Left ventricle myocardium inferior (tissue), 1 donor: ENCODE results near the gene IFNLR1. TPM values are rescaled to one million over a fixed set of nuclear protein-coding genes. Genes with fewer than 3 reads are reported as not detected.

Source experiments
- DNase-seq: peaks from one replicate; pipeline ENCODE4 v3.0.0-alpha.2; 2020
- H3K27ac ChIP-seq: fragments of 200-600 bp; replicated peaks from 2 replicates; pipeline ENCODE4 v1.8.0; 2021
- H3K27me3 ChIP-seq: fragments of 200-600 bp; 2 replicates; pipeline ENCODE4 v1.8.0; 2021; ENCODE audit warnings: low read depth
- H3K36me3 ChIP-seq: fragments of 200-600 bp; 2 replicates; pipeline ENCODE4 v1.8.0; 2021
- H3K4me1 ChIP-seq: fragments of 200-600 bp; 2 replicates; pipeline ENCODE4 v1.8.0; 2021
- H3K4me3 ChIP-seq: fragments of 200-600 bp; 2 replicates; pipeline ENCODE4 v1.8.0; 2021; ENCODE audit warnings: mild to moderate bottlenecking, moderate library complexity
- H3K9me3 ChIP-seq: fragments of 200-600 bp; replicated peaks from 2 replicates; pipeline ENCODE4 v1.8.0; 2021
- intact Hi-C: fragments of 100-400 bp; cut with micrococcal nuclease; formaldehyde crosslinking; loops from one replicate; pipeline ENCODE4 v1.11.0; 2022
- total RNA-seq: library from RNA; stranded (reverse); fragmentation: NEBNext Ultra II Directional; extraction: Animal tissue kit (Norgen Biotek cat#: 25700); gene quantifications from one replicate; pipeline ENCODE4 v1.2.1, GENCODE V29; 2021
- TF ChIP-seq, protein P1 (sequence below): fragments of 200-600 bp; IDR thresholded peaks from 2 replicates; pipeline ENCODE4 v1.8.0; 2021; ENCODE audit warnings: antibody characterized with exemption, mild to moderate bottlenecking, borderline replicate concordance
- donor health status: DM: no; HTN: yes; CAD: no; lungs with severe emphysema.

The IFNLR1 gene
- total RNA-seq, 1 donor from 2014 or later = 2.0 TPM

DNA sequence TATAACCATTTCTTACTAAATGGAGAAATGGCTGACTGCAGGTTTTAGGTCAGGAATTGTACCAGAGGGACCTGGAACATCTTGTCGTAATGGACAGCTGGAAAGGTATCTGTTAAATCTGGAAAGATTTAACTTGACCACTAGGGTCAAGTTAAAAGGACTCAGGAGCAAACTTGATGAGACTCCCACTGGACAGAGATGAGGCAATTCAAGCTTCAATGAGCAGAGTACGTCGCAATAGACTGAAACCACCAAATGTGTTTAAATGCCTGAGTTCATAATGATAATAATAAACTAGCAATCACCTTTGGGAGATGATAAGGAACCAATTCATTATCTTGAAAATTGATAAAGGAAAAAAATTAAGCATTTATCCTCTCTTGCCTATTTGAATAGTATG is 8.7 kb downstream of the IFNLR1 start:
- Histone ChIP-seq H3K27ac (no peak overlapping the region), H3K27me3 (peaks cover 6% of the 10 kb centered on the region), H3K36me3 (no peaks in the 10 kb centered on the region), H3K9me3 (no peaks in the 10 kb centered on the region), H3K4me3 (no peak overlapping the region), H3K4me1 (no peaks in the 10 kb centered on the region)
- TF ChIP-seq, protein P1, sequence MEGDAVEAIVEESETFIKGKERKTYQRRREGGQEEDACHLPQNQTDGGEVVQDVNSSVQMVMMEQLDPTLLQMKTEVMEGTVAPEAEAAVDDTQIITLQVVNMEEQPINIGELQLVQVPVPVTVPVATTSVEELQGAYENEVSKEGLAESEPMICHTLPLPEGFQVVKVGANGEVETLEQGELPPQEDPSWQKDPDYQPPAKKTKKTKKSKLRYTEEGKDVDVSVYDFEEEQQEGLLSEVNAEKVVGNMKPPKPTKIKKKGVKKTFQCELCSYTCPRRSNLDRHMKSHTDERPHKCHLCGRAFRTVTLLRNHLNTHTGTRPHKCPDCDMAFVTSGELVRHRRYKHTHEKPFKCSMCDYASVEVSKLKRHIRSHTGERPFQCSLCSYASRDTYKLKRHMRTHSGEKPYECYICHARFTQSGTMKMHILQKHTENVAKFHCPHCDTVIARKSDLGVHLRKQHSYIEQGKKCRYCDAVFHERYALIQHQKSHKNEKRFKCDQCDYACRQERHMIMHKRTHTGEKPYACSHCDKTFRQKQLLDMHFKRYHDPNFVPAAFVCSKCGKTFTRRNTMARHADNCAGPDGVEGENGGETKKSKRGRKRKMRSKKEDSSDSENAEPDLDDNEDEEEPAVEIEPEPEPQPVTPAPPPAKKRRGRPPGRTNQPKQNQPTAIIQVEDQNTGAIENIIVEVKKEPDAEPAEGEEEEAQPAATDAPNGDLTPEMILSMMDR = no peak
- DNase-seq = no peak
- intact Hi-C loops = no loop called here

DNA sequence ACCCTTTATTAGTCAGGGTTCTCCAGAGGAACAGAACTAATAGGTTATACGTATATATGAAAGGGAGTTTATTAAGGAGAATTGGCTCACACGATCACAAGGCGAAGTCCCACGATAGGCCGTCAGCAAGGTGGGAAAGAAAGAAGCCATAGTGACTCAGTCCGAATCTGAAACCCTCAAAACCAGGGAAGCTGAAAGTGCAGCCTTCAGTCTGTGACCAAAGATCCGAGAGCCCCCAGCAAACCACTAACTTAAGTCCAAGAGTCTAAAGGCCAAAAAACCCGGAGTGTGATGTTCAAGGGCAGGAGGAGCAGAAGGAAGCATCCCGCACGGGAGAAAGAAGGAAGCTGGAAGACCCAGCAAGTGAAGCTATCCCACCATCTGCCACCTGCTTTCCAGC is 9.9 kb downstream of the IFNLR1 start:
- Histone ChIP-seq H3K4me3 (no peak overlapping the region), H3K9me3 (no peaks in the 10 kb centered on the region), H3K27me3 (peaks cover 10% of the 10 kb centered on the region), H3K27ac (no peak overlapping the region), H3K36me3 (no peaks in the 10 kb centered on the region), H3K4me1 (no peaks in the 10 kb centered on the region)
- intact Hi-C loops = no loop called here
- TF ChIP-seq, protein P1 = no peak
- DNase-seq = no peak

DNA sequence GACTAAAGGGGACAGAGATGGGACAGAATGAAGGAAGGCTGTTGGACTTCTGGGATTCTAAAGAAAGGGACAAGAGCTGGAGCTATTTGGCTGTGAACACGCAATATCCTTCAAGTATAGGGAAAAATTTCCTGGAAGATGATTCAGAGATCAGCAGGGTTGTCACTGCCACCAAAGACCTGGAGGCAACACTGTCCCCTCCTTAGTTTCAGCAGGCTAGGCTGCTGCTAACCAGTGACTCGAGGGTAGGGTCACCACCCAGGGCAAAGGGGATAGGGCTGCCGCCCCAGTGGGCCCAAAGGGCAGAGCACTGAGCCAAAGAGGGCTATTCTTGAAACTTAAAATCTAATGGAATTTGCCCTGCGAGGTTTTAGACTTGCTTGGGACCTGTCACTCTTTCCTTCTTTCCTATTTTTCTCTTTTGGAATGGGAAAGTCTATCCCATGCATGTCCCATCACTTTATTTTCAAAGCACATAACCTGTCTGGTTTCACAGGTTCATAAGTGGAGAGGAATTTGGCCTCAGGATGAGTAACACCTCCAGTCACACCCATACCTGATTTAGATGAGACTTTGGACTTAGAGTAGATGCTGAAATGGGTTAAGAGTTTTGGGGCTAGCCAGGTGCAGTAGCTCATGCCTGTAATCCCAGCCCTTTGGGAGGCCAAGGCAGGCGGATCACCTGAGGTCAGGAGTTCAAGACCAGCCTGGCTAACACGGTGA is 11.9 kb downstream of the IFNLR1 start:
- Histone ChIP-seq H3K36me3 (no peaks in the 10 kb centered on the region), H3K27ac (no peak overlapping the region), H3K4me3 (no peak overlapping the region), H3K27me3 (peaks cover 10% of the 10 kb centered on the region), H3K9me3 (no peaks in the 10 kb centered on the region), H3K4me1 (no peaks in the 10 kb centered on the region)
- TF ChIP-seq, protein P1 = no peak
- intact Hi-C loops = no loop called here
- no peak for DNase-seq

DNA sequence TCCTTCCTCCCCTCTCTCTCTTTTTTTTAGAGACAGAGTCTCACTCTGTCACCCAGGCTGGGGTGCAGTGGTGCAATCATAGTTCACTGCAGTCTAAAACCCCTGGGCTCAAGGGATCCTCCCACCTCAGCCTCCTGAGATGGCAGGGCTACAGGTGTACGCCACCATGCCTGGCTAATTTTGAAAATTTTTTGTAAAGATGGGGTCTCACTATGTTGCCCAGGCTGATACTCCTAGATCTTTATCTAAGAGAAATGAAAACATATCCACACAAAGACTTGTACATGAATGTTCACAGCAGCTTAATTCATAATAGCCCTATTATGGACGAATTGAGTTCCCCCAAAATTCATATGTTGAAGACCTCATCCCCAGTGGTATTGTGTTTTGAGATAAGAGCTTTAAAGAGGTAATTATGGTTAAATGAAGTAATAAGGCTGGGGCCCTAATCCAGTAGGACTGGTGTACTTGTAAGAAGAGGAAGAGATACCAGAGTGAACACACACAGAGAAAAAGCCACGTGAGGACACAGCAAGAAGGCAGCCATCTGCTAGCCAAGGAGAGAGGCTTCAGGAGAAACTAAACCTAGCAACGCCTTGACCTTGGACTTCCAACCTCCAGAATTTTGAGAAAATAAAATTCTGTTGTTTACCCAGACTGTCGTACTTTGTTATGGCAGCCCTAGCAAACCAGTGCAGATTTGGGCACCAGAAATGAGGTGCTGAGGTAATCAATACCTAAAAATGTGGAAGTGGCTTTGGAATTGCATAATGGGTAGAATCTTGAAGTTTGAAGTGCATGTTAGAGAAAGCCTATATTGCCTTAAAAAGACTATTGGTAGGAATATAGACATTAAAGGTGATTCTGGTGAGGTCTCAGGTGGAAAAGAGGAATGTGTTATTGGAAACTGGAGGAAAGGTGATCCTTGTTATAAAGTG is 13.2 kb downstream of the IFNLR1 start:
- Histone ChIP-seq H3K9me3 (no peaks in the 10 kb centered on the region), H3K4me3 (no peak overlapping the region), H3K27me3 (peaks cover 19% of the 10 kb centered on the region), H3K27ac (no peak overlapping the region), H3K4me1 (no peaks in the 10 kb centered on the region), H3K36me3 (no peaks in the 10 kb centered on the region)
- TF ChIP-seq, protein P1 = no peak
- intact Hi-C loops = no loop called here
- no peak for DNase-seq

DNA sequence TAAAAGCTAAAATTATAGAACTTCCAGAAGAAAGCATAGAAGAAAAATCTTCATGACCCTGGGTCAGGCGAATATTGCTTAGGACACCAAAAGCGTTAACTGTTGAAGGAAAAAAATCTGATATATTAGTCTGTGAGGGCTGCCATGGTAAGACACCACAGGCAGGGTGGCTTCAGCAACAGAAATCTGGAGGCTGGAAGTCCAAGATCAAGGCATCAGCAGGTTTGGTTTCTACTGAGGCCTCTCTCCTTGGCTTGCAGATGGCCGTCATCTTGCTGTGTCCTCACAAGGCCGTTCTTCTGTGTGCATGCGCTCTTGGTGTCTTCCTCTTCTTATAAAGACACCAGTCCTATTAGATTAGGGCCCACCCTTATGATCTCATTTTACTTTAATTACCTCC is 14.5 kb downstream of the IFNLR1 start:
- no peaks in the 10 kb centered on the region for H3K36me3 ChIP-seq
- DNase-seq = no peak
- TF ChIP-seq, protein P1 = no peak
- intact Hi-C loops = no loop called here
- no peaks in the 10 kb centered on the region for H3K4me1 ChIP-seq
- no peak overlapping the region for H3K27ac ChIP-seq
- H3K4me3 ChIP-seq = no peak overlapping the region
- H3K9me3 ChIP-seq = no peaks in the 10 kb centered on the region
- H3K27me3 ChIP-seq = peaks cover 19% of the 10 kb centered on the region
